A549 (cell line): ENCODE results near the gene COQ10A. TPM values are rescaled to one million over a fixed set of nuclear protein-coding genes. Genes with fewer than 3 reads are reported as not detected.

ENCODE experiments used
- ATAC-seq, 2 experiments: fragments of 200-7000 bp in 1 of 2; fragments of >200 bp in 1 of 2; cut with Nextera tagmentation in 1 of 2; cut with Tn5 transposase in 1 of 2; 3 replicates each; pipeline versions ENCODE4 v1.8.0 to v1.9.1; 2018 to 2020; ENCODE audit warnings: mild to moderate bottlenecking in 1 of 2, moderate library complexity in 1 of 2
- CTCF ChIA-PET: fragments of 300-600 bp; sonication (Branson Sonifier 250); formaldehyde crosslinking; extraction: SDS; loops from one replicate; lab custom pipeline; 2021; ENCODE audit warnings: antibody characterized with exemption, inconsistent platforms; lab: Yijun Ruan, JAX
- POLR2A ChIA-PET: fragments of 350-600 bp; formaldehyde crosslinking; extraction: SDS; loops from one replicate; lab custom pipeline; 2021; ENCODE audit warnings: antibody characterized with exemption, inconsistent platforms; lab: Yijun Ruan, JAX
- DNase-seq, 2 experiments: peaks; one replicate each; pipeline versions ENCODE4 v3.0.0 to v3.0.0-alpha.2; 2011 to 2016; ENCODE audit warnings: low read depth in 1 of 2, low spot score in 1 of 2
- FAIRE-seq: peaks from 2 replicates; lab custom pipeline; 2011; peaks lifted over from hg19 to GRCh38; lab: Jason Lieb, UNC
- H3K27ac ChIP-seq, 2 experiments: fragments of >200 bp; sonication (Bioruptor Twin); formaldehyde crosslinking; 3 replicates each; pipeline ENCODE4 v1.5.1; 2016 to 2017
- H3K4me1 ChIP-seq: fragments of >200 bp; sonication (Bioruptor Twin); formaldehyde crosslinking; 3 replicates; pipeline ENCODE4 v1.6.1; 2016
- H3K4me2 ChIP-seq: fragments of >200 bp; sonication (Bioruptor Twin); formaldehyde crosslinking; 3 replicates; pipeline ENCODE4 v1.6.1; 2016
- H3K4me3 ChIP-seq: fragments of >200 bp; sonication (Bioruptor Twin); formaldehyde crosslinking; 3 replicates; pipeline ENCODE4 v1.5.1; 2016
- H3K9me3 ChIP-seq: fragments of >200 bp; sonication (Bioruptor Twin); formaldehyde crosslinking; 3 replicates; pipeline ENCODE4 v1.6.1; 2016
- BCL3 ChIP-seq: fragments of >200 bp; sonication (Bioruptor Twin); formaldehyde crosslinking; IDR thresholded peaks from 3 replicates; pipeline ENCODE4 v1.6.1; 2016
- CBX2 ChIP-seq: fragments of 200-600 bp; sonication (generic); IDR thresholded peaks from 2 replicates; pipeline ENCODE4 v1.6.1; 2016; ENCODE audit warnings: low read depth, mild to moderate bottlenecking, borderline replicate concordance
- CEBPB ChIP-seq, 2 experiments: fragments of >200 bp in 1 of 2; sonication (Bioruptor Twin) in 1 of 2; formaldehyde crosslinking in 1 of 2; IDR thresholded peaks; 2 replicates each; pipeline ENCODE4 v1.6.1; 2012 to 2016
- CTCF ChIP-seq: fragments of >200 bp; sonication (Bioruptor Twin); formaldehyde crosslinking; IDR thresholded peaks from 3 replicates; pipeline ENCODE4 v1.5.1; 2016
- EHMT2 ChIP-seq: fragments of 200-600 bp; sonication (generic); IDR thresholded peaks from 2 replicates; pipeline ENCODE4 v1.6.1; 2016; ENCODE audit warnings: antibody characterized with exemption, low read depth, mild to moderate bottlenecking, moderate library complexity
- EP300 ChIP-seq, 2 experiments: fragments of >200 bp; sonication (Bioruptor Twin); formaldehyde crosslinking; IDR thresholded peaks; 2 replicates in 1 of 2; 3 replicates in 1 of 2; pipeline ENCODE4 v1.6.1; 2016 to 2017
- ESRRA ChIP-seq: fragments of 150-350 bp; IDR thresholded peaks from 2 replicates; pipeline ENCODE4 v1.6.1; 2014; ENCODE audit warnings: mild to moderate bottlenecking, low read length, borderline replicate concordance
- FOSB ChIP-seq: fragments of 250-450 bp; sonication (Bioruptor Pico); IDR thresholded peaks from 2 replicates; pipeline ENCODE4 v1.5.0; 2020; ENCODE audit warnings: mild to moderate bottlenecking, moderate library complexity
- GATA3 ChIP-seq: IDR thresholded peaks from 2 replicates; pipeline ENCODE4 v1.6.1; 2012; ENCODE audit warnings: borderline replicate concordance
- HEYL ChIP-seq: fragments of 250-450 bp; sonication (Bioruptor Pico); IDR thresholded peaks from 2 replicates; pipeline ENCODE4 v1.8.0; 2021; ENCODE audit warnings: mild to moderate bottlenecking, moderate library complexity
- HOXA7 ChIP-seq: fragments of 250-450 bp; sonication (Bioruptor Pico); IDR thresholded peaks from 2 replicates; pipeline ENCODE4 v1.5.0; 2020; ENCODE audit warnings: mild to moderate bottlenecking, moderate library complexity
- HOXB13 ChIP-seq: fragments of 250-450 bp; sonication (Bioruptor Pico); IDR thresholded peaks from 2 replicates; pipeline ENCODE4 v1.5.0; 2020; ENCODE audit warnings: low read depth, mild to moderate bottlenecking, moderate library complexity
- KDM1A ChIP-seq: fragments of 200-600 bp; sonication (generic); IDR thresholded peaks from 2 replicates; pipeline ENCODE4 v1.6.1; 2016; ENCODE audit warnings: low read depth, mild to moderate bottlenecking
- KDM5A ChIP-seq: fragments of 200-600 bp; sonication (generic); IDR thresholded peaks from 2 replicates; pipeline ENCODE4 v1.6.1; 2016; ENCODE audit warnings: antibody characterized with exemption, mild to moderate bottlenecking
- MAX ChIP-seq: IDR thresholded peaks from 2 replicates; pipeline ENCODE4 v1.6.1; 2012
- NR3C1 ChIP-seq: fragments of >200 bp; sonication (Bioruptor Twin); formaldehyde crosslinking; IDR thresholded peaks from 3 replicates; pipeline ENCODE4 v1.6.1; 2017
- RCOR1 ChIP-seq: fragments of 150-350 bp; IDR thresholded peaks from 2 replicates; pipeline ENCODE4 v1.6.1; 2014; ENCODE audit warnings: antibody characterized with exemption, low read length, low read depth
- REST ChIP-seq: fragments of 200-600 bp; sonication (generic); IDR thresholded peaks from 2 replicates; pipeline ENCODE4 v1.6.1; 2016; ENCODE audit warnings: antibody characterized with exemption, mild to moderate bottlenecking, moderate library complexity
- SMC3 ChIP-seq: fragments of >200 bp; sonication (Bioruptor Twin); formaldehyde crosslinking; IDR thresholded peaks from 3 replicates; pipeline ENCODE4 v1.6.1; 2018; ENCODE audit warnings: inconsistent platforms
- SREBF2 ChIP-seq: fragments of 450-650 bp; IDR thresholded peaks from 2 replicates; pipeline ENCODE4 v1.6.1; 2014; ENCODE audit warnings: mild to moderate bottlenecking, moderate library complexity
- TFCP2L1 ChIP-seq: fragments of 250-450 bp; sonication (Bioruptor Pico); IDR thresholded peaks from 2 replicates; pipeline ENCODE4 v1.5.0; 2021; ENCODE audit warnings: mild to moderate bottlenecking
- USF2 ChIP-seq: fragments of 450-650 bp; IDR thresholded peaks from 2 replicates; pipeline ENCODE4 v1.6.1; 2014; ENCODE audit warnings: antibody characterized with exemption
- ZC3H11A ChIP-seq: fragments of 450-650 bp; IDR thresholded peaks from 2 replicates; pipeline ENCODE4 v1.6.1; 2014; ENCODE audit warnings: antibody characterized with exemption, mild to moderate bottlenecking
- ZFP36 ChIP-seq: fragments of 450-650 bp; IDR thresholded peaks from 2 replicates; pipeline ENCODE4 v1.6.1; 2014; ENCODE audit warnings: borderline replicate concordance; ENCODE audit not compliant: partially characterized antibody
- WGBS: methylation state at CpG from one replicate; pipeline ENCODE4 v1.1.6; 2017; ENCODE audit errors: missing lambda C conversion rate; 5-methylcytosine and 5-hydroxymethylcytosine counted together
- polyA plus RNA-seq, 4 experiments: library from polyadenylated mRNA; depleted of rRNA in 3 of 4; stranded (reverse); fragments of >200 nt; fragmentation: RNase III in 1 of 4; extraction: RNeasy Plus Mini Kit Qiagen cat#74134 plus additional on column Dnase treatment in 1 of 4; gene quantifications; 2 replicates in 3 of 4; 3 replicates in 1 of 4; pipeline ENCODE4 v1.2.3, GENCODE V29; 2011 to 2017

COQ10A gene
- polyA plus RNA-seq, 2 of the 4 experiments (the other 2 are of a cell fraction): 23.5 to 40.9 TPM

GRCh38 chr12:56298828-56299227, 32.1 kb downstream of the COQ10A start:
- ChIA-PET POLR2A (interaction anchor here (1.0 to 2.9 kb wide), 4 partner anchors 17 to 77 kb away, joined by 3 to 11 read pairs (median 3); partner anchors contain the start of genes ANKRD52, CNPY2 and RNF41), CTCF (interaction anchor here (0.9 to 3.5 kb wide), 9 partner anchors 10 to 109 kb away, joined by 3 to 13 read pairs (median 4); partner anchors contain the start of genes ANKRD52, COQ10A, RNF41 and SMARCC2)
- TF ChIP-seq CEBPB (IDR thresholded peaks at IDR 0.05) (no peak), REST (no peak), HOXA7 (no peak), CBX2 (no peak), CTCF (no peak), TFCP2L1 (CRISPR knock-in tag) (no peak), EHMT2 (no peak), NR3C1 (no peak), GATA3 (no peak)
- H3K9me3 ChIP-seq: no peaks in the 10 kb centered on the region
- DNase-seq (no peak), FAIRE-seq (no peak), ATAC-seq (no peak)
- 80% methylated on average over 5 of the region's 5 CpGs for WGBS
- H3K4me1 ChIP-seq: peaks cover 23% of the 10 kb centered on the region; the same call in 2 of the 3 replicates
- H3K4me3 ChIP-seq: peak overlapping the region; percentile 69
- peak overlapping the region; percentile 90 to 91 for H3K27ac ChIP-seq
- peak overlapping the region; percentile 78 for H3K4me2 ChIP-seq

GRCh38 chr12:56299308-56299852, 32.6 kb downstream of the COQ10A start:
- peaks cover 23% of the 10 kb centered on the region; the same call in 2 of the 3 replicates for H3K4me1 ChIP-seq
- CTCF ChIA-PET: interaction anchor here (0.9 to 3.5 kb wide), 7 partner anchors 9 to 109 kb away, joined by 3 to 13 read pairs (median 4); partner anchors contain the start of genes ANKRD52, COQ10A, RNF41 and SMARCC2
- FAIRE-seq: no peak
- TF ChIP-seq USF2: peak; percentile 66
- no peak for TF ChIP-seq EP300 (IDR thresholded peaks at IDR 0.05)
- DNase-seq: peak in 1 of 2 experiments; percentile 27
- peak overlapping the region; percentile 78 for H3K4me2 ChIP-seq
- H3K4me3 ChIP-seq: peak overlapping the region; percentile 69
- H3K9me3 ChIP-seq: no peaks in the 10 kb centered on the region
- ATAC-seq: peak; percentile 27 to 55
- POLR2A ChIA-PET: interaction anchor here (0.6 to 2.9 kb wide), 6 partner anchors 9 to 124 kb away, joined by 3 to 11 read pairs (median 3); partner anchors contain the start of genes ANKRD52, CNPY2 and RNF41
- WGBS: 4% methylated on average over 10 of the region's 10 CpGs
- H3K27ac ChIP-seq: peak overlapping the region; percentile 90 to 91

- Histone ChIP-seq H3K4me3 (peak within 1 kb of the TSS; percentile 69), H3K9me3 (no peaks in the 10 kb centered on the region), H3K4me2 (peak within 1 kb of the TSS; percentile 78), H3K27ac (peak within 1 kb of the TSS; percentile 90 to 91), H3K4me1 (peaks cover 23% of the 10 kb centered on the region; the same call in 2 of the 3 replicates)
- DNase-seq (peak; percentile 94 to 98), FAIRE-seq (no peak), ATAC-seq (peak; percentile 94 to 97)
- under 1% methylated on average over 34 of the region's 63 CpGs for WGBS
- ChIA-PET CTCF (interaction anchor here (0.9 to 3.5 kb wide), 6 partner anchors 32 to 110 kb away, joined by 3 to 13 read pairs (median 4); partner anchors contain the start of genes ANKRD52, COQ10A and SMARCC2), POLR2A (interaction anchor here (0.6 to 2.9 kb wide), 6 partner anchors 8 to 124 kb away, joined by 3 to 11 read pairs (median 3); partner anchors contain the start of genes ANKRD52, CNPY2 and RNF41)
- TF ChIP-seq ZC3H11A (no peak), ZFP36 (no peak), KDM1A (no peak), RCOR1 (no peak), MAX (peak; percentile 96), HEYL (no peak), FOSB (CRISPR knock-in tag) (no peak), ESRRA (no peak), SMC3 (no peak), CEBPB (IDR thresholded peaks at IDR 0.05) (no peak), HOXB13 (CRISPR knock-in tag) (no peak), KDM5A (no peak), BCL3 (peak; percentile 73; the same call in 2 of the 3 replicates), SREBF2 (no peak)
These were observed 33.3 kb downstream of the COQ10A start, which contains the start of gene CS for GRCh38 chr12:56299853-56300643. Gene CS, minus strand, starts transcription at chr12:56300330. Its CDS starts 129 bp downstream, at chr12:56300201.
